ENCODE data around the gene APPL1. TPM values are rescaled to one million over a fixed set of nuclear protein-coding genes. Genes with fewer than 3 reads are reported as not detected.
"Not testable (repeated sequence)": the region's sequence is repeated elsewhere in the genome, so short reads cannot be mapped to it uniquely, and the experiment has no call there.

Gene APPL1
- total RNA-seq, 1 donor: 43.2 TPM

GRCh38 chr3:57283334-57283733 lies 55.8 kb downstream of the APPL1 start:
- H3K4me3 ChIP-seq (ENCODE audit: low read depth, low read length): no peak overlapping the region
- TF ChIP-seq CTCF (IDR thresholded peaks at IDR 0.05; ENCODE audit: insufficient read depth, low read depth, low read length): no peak
- DNase-seq (ENCODE audit: low read depth): peak; percentile 65

GRCh38 chr3:57287205-57287604 lies 59.7 kb downstream of the APPL1 start:
- TF ChIP-seq CTCF (IDR thresholded peaks at IDR 0.05; ENCODE audit: insufficient read depth, low read depth, low read length): no peak
- DNase-seq (ENCODE audit: low read depth): no peak
- H3K4me3 ChIP-seq (ENCODE audit: low read depth, low read length): no peak overlapping the region

GRCh38 chr3:57288403-57288802 lies 60.9 kb downstream of the APPL1 start:
- DNase-seq (ENCODE audit: low read depth): no peak

GRCh38 chr3:57292159-57292896 lies 64.8 kb downstream of the APPL1 start, which contains the start of gene ASB14:
TSS of gene ASB14 (minus strand) at chr3:57292685. CDS start at chr3:57292033, 652 bp downstream.
- no peak for TF ChIP-seq CTCF (IDR thresholded peaks at IDR 0.05; ENCODE audit: insufficient read depth, low read depth, low read length)
- no peak within 1 kb of the TSS for H3K4me3 ChIP-seq (ENCODE audit: low read depth, low read length)
- DNase-seq (ENCODE audit: low read depth): no peak

More at GRCh38 chr3:57288403-57288802, 60.9 kb downstream of the APPL1 start:
- TF ChIP-seq CTCF (IDR thresholded peaks at IDR 0.05; ENCODE audit: insufficient read depth, low read depth, low read length): no peak
- H3K4me3 ChIP-seq (ENCODE audit: low read depth, low read length): no peak overlapping the region

DNA sequence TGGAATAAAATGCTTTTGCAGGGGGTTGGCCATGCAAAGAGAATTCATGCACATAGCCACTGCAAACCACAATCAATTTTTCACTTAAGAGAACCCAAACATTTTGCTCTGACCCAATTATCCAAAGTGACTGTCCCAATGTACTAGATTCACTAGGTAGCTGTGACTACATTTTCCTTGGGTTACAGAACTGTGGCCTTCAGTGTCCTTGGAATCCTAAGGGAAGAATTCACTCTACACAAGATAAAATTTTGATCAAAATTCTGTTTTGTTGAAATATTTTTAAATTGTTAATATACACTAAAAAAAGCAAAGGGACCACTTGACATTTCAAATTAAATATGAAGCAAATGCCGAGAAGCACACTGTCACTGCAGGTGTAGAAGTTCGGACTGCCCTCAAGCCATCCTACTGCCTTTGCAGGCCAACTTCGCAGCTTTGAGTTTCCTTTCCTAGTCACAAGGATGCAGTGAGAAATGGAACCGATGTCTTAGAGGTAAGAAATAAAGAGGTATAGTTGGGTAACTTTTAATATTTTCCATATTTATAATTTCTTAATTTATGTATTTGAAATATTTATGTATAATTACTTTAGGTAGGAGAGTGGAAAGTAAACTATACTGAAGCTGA lies 65.5 kb downstream of the APPL1 start:
- no peak for DNase-seq (ENCODE audit: low read depth)
- no peak overlapping the region for H3K4me3 ChIP-seq (ENCODE audit: low read depth, low read length)
- no peak for TF ChIP-seq CTCF (IDR thresholded peaks at IDR 0.05; ENCODE audit: insufficient read depth, low read depth, low read length)

- DNase-seq (ENCODE audit: low read depth): no peak
- TF ChIP-seq CTCF (IDR thresholded peaks at IDR 0.05; ENCODE audit: insufficient read depth, low read depth, low read length): no peak
- no peak overlapping the region for H3K4me3 ChIP-seq (ENCODE audit: low read depth, low read length)
These were observed 70.5 kb downstream of the APPL1 start for GRCh38 chr3:57298041-57298440.

DNA sequence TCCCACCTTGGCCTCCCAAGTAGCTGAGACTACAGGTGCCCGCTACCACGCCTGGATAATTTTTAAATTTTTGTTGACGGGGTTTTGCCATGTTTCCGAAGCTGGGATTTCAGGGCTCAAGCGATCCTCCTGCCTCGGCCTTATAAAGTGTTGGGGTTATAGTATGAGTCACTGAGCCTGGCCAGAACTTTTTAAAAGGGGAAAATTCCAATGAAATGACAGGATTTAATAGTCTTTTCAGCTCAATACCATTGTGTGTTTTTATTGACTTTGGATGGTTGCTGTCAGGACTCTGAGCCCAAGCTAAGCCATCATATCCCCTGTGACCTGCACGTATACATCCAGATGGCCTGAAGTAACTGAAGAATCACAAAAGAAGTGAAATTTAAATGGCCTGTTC lies 76.0 kb downstream of the APPL1 start:
- DNase-seq (ENCODE audit: low read depth): peak; percentile 11
- not testable (repeated sequence) for H3K4me3 ChIP-seq (ENCODE audit: low read depth, low read length)
